ENCODE measurements around the gene EGR1. TPM values are rescaled to one million over a fixed set of nuclear protein-coding genes. Genes with fewer than 3 reads are reported as not detected.

EGR1 gene
- total RNA-seq, 1 experiment from 2014 or later: 83.3 TPM

- H3T11ph ChIP-seq (ENCODE audit: low read length): no peak overlapping the region
- H3K14ac ChIP-seq (ENCODE audit: insufficient read depth, low read length): no peak overlapping the region
- H3K56ac ChIP-seq (ENCODE audit: insufficient read length, low read depth, low read length): no peak overlapping the region
- Mint-ChIP-seq H3K4me1 (no peaks in the 10 kb centered on the region), H3K4me3 (no peak overlapping the region), H3K27ac (no peak overlapping the region), H3K9me3 (no peaks in the 10 kb centered on the region), H3K27me3 (ENCODE audit: low read depth) (no peaks in the 10 kb centered on the region), H3K36me3 (ENCODE audit: insufficient read depth in 1 of 3, low read depth in 3 of 3) (peaks cover 46 to 83% (median 81%) of the 10 kb centered on the region in 3 experiments)
- no peak overlapping the region for H3K4ac ChIP-seq (ENCODE audit: low read depth, low read length)
- peaks cover 17% of the 10 kb centered on the region for H3K79me1 ChIP-seq (ENCODE audit: insufficient read depth, low read depth, low read length, poor library complexity, severe bottlenecking)
- DNase-seq: no peak
- H3K23ac ChIP-seq (ENCODE audit: insufficient read length, low read depth, low read length): no peak overlapping the region
- H3K9me3 ChIP-seq (ENCODE audit: control insufficient read depth, low read depth, low read length): no peaks in the 10 kb centered on the region
- H4K5ac ChIP-seq (ENCODE audit: insufficient read length, low read depth, low read length): no peak overlapping the region
- no peak overlapping the region for H3K4me2 ChIP-seq (ENCODE audit: insufficient read depth, insufficient read length, low read length)
- H2BK5ac ChIP-seq (ENCODE audit: insufficient read length, low read length): no peak overlapping the region
- peaks cover 5% of the 10 kb centered on the region; the same call in 1 of the 2 replicates for H3K79me2 ChIP-seq (ENCODE audit: insufficient read depth, low read length)
- no peak overlapping the region for H4K91ac ChIP-seq (ENCODE audit: insufficient read length, low read depth, low read length)
- H2AK5ac ChIP-seq (ENCODE audit: insufficient read length, low read length): no peak overlapping the region
- H3K18ac ChIP-seq (ENCODE audit: insufficient read length, low read depth, low read length): no peak overlapping the region
- no peak overlapping the region for H2BK120ac ChIP-seq (ENCODE audit: low read depth, low read length, poor library complexity, severe bottlenecking)
- no peaks in the 10 kb centered on the region for H3K23me2 ChIP-seq (ENCODE audit: insufficient read length, low read depth, low read length, poor library complexity, severe bottlenecking)
- H2BK12ac ChIP-seq (ENCODE audit: insufficient read length, low read depth, low read length): no peak overlapping the region
- H4K8ac ChIP-seq (replicated peaks; ENCODE audit: insufficient read length, low read depth, low read length): no peak overlapping the region
- no peaks in the 10 kb centered on the region for H3K4me1 ChIP-seq (ENCODE audit: insufficient read depth, low read length)
- TF ChIP-seq CTCF (conservative IDR thresholded peaks at IDR 0.05): no peak
- no peaks in the 10 kb centered on the region for H4K20me1 ChIP-seq (ENCODE audit: control insufficient read depth, insufficient read depth, insufficient read length)
- no peak overlapping the region for H3K9ac ChIP-seq (ENCODE audit: extremely low read depth, insufficient read length, low read length)
- no peaks in the 10 kb centered on the region for H3K27me3 ChIP-seq (ENCODE audit: insufficient read depth, low read length)
- no peak overlapping the region for H2AFZ ChIP-seq (ENCODE audit: low read length)
- no CpG with 5 or more reads among the region's 3 CpGs for WGBS (ENCODE audit: extremely low coverage, insufficient read length, low lambda C conversion rate)
- no peak overlapping the region for H2BK15ac ChIP-seq (ENCODE audit: low read depth, low read length)
- H3K27ac ChIP-seq (ENCODE audit: insufficient read length, low read depth, low read length): no peak overlapping the region
- no peak overlapping the region for H2BK20ac ChIP-seq (ENCODE audit: low read depth, low read length, poor library complexity, severe bottlenecking)
Observed at GRCh38 chr5:138515556-138516245, 50.4 kb downstream of the EGR1 start.
